B cell (primary cell): Measurements from ENCODE around the gene SLC30A3. TPM values are rescaled to one million over a fixed set of nuclear protein-coding genes. Genes with fewer than 3 reads are reported as not detected.

Experiments
- ATAC-seq: fragments of 200-7000 bp; cut with Tn5 transposase; one replicate; pipeline ENCODE4 v1.10.0; 2021; ENCODE audit warnings: low read depth, mild to moderate bottlenecking, moderate number of reproducible peaks, moderate library complexity
- CTCF ChIA-PET: fragments of 350-600 bp; sonication (Branson Sonifier 250); formaldehyde crosslinking; loops from one replicate; lab custom pipeline; 2021; ENCODE audit warnings: antibody characterized with exemption, inconsistent platforms; lab: Charles Lee
- POLR2A ChIA-PET: fragments of 350-600 bp; sonication (Branson Sonifier 250); formaldehyde crosslinking; loops from one replicate; lab custom pipeline; 2021; ENCODE audit warnings: antibody characterized with exemption; lab: Charles Lee
- DNase-seq: peaks from one replicate; pipeline ENCODE4 v3.0.0; 2013
- H2AFZ ChIP-seq: 2 replicates; pipeline ENCODE4 v1.6.1; 2012; ENCODE audit warnings: mild to moderate bottlenecking, low read depth, low read length; ENCODE audit not compliant: insufficient read depth, poor library complexity, severe bottlenecking
- H3K27ac ChIP-seq, 2 donors: 1 replicate in 1 of 2; 2 replicates in 1 of 2; pipeline ENCODE4 v1.5.1; 2012 to 2013; ENCODE audit warnings: low read length in 2 of 2, mild to moderate bottlenecking in 2 of 2, moderate library complexity in 1 of 2
- H3K27me3 ChIP-seq, 4 experiments: fragments of 200-600 bp in 1 of 4; sonication (generic) in 1 of 4; replicated peaks in 1 of 4; 1 replicate in 2 of 4; 2 replicates in 2 of 4; pipeline versions ENCODE4 v1.6.1 to v1.7.0; 2013 to 2016; ENCODE audit warnings: low read length in 3 of 4, mild to moderate bottlenecking in 2 of 4, mixed read lengths in 1 of 4, moderate library complexity in 1 of 4; ENCODE audit not compliant: insufficient read depth in 4 of 4, control insufficient read depth in 3 of 4; ENCODE audit errors: control extremely low read depth in 1 of 4
- H3K36me3 ChIP-seq, 2 experiments: replicated peaks in 1 of 2; 1 replicate in 1 of 2; 2 replicates in 1 of 2; pipeline versions ENCODE4 v1.6.1 to v1.7.1; 2013; ENCODE audit warnings: low read length in 1 of 2; ENCODE audit not compliant: insufficient read depth in 2 of 2, control insufficient read depth in 1 of 2; ENCODE audit errors: control extremely low read depth in 1 of 2, extremely low read depth in 1 of 2
- H3K4me1 ChIP-seq, 2 donors: fragments of 200-600 bp in 1 of 2; sonication (generic) in 1 of 2; 1 replicate in 1 of 2; 2 replicates in 1 of 2; pipeline versions ENCODE4 v1.5.1 to v1.6.1; 2013 to 2017; ENCODE audit warnings: low read length in 2 of 2; ENCODE audit not compliant: control insufficient read depth in 2 of 2, insufficient read depth in 2 of 2
- H3K4me2 ChIP-seq: replicated peaks from 2 replicates; pipeline ENCODE3; 2012; ENCODE audit warnings: mild to moderate bottlenecking, low read depth, low read length; ENCODE audit not compliant: poor library complexity, severe bottlenecking
- H3K4me3 ChIP-seq, 5 experiments: fragments of 200-600 bp in 1 of 5; sonication (generic) in 1 of 5; 1 replicate in 3 of 5; 2 replicates in 2 of 5; pipeline versions ENCODE4 v1.5.1 to v1.7.0; 2011 to 2016; ENCODE audit warnings: low read length in 4 of 5, mild to moderate bottlenecking in 4 of 5, low read depth in 2 of 5, control low read depth in 1 of 5, moderate library complexity in 1 of 5; ENCODE audit not compliant: insufficient read depth in 1 of 5; ENCODE audit errors: control extremely low read depth in 1 of 5, extremely low read depth in 1 of 5
- H3K79me2 ChIP-seq: fragments of 200-600 bp; sonication (generic); one replicate; pipeline ENCODE4 v1.6.0; 2016; ENCODE audit warnings: low read length; ENCODE audit not compliant: control insufficient read depth, insufficient read depth
- H3K9ac ChIP-seq: fragments of 200-600 bp; sonication (generic); 2 replicates; pipeline ENCODE4 v1.6.1; 2017; ENCODE audit warnings: mild to moderate bottlenecking, low read length, moderate library complexity
- H3K9me3 ChIP-seq, 3 donors: one replicate each; pipeline versions ENCODE4 v1.6.1 to v1.7.1; 2013; ENCODE audit warnings: low read length in 2 of 3; ENCODE audit not compliant: control insufficient read depth in 2 of 3, insufficient read depth in 1 of 3; ENCODE audit errors: control extremely low read depth in 1 of 3
- H4K20me1 ChIP-seq: 2 replicates; pipeline ENCODE4 v1.6.0; 2012; ENCODE audit warnings: mild to moderate bottlenecking, low read length; ENCODE audit not compliant: insufficient read depth, control insufficient read depth, poor library complexity, severe bottlenecking
- H3K27ac Mint-ChIP-seq: one replicate; pipeline ENCODE4 v1.8.0; 2021; ENCODE audit warnings: mixed read lengths
- H3K27me3 Mint-ChIP-seq: one replicate; pipeline ENCODE4 v1.8.0; 2021; ENCODE audit warnings: mixed read lengths
- H3K4me1 Mint-ChIP-seq: one replicate; pipeline ENCODE4 v1.8.0; 2021; ENCODE audit warnings: mixed read lengths
- H3K4me3 Mint-ChIP-seq: one replicate; pipeline ENCODE4 v1.8.0; 2021; ENCODE audit warnings: mixed read lengths
- H3K9me3 Mint-ChIP-seq: one replicate; pipeline ENCODE4 v1.8.0; 2022; ENCODE audit warnings: mixed read lengths; ENCODE audit not compliant: insufficient read depth
- CTCF ChIP-seq: fragments of 200-600 bp; IDR thresholded peaks from one replicate; pipeline ENCODE4 v1.8.0; 2022; ENCODE audit warnings: antibody characterized with exemption, mild to moderate bottlenecking
- EZH2 ChIP-seq: IDR thresholded peaks from 2 replicates; pipeline ENCODE4 v1.6.1; 2012; ENCODE audit warnings: borderline replicate concordance, low read depth, mild to moderate bottlenecking, moderate library complexity, low read length; ENCODE audit not compliant: insufficient read depth, poor library complexity, severe bottlenecking
- WGBS: methylation state at CpG from one replicate; pipeline ENCODE4 v1.1.5; 2013; ENCODE audit warnings: missing lambda C conversion rate; ENCODE audit not compliant: insufficient coverage; 5-methylcytosine and 5-hydroxymethylcytosine counted together
- intact Hi-C: fragments of 100-400 bp; cut with micrococcal nuclease; formaldehyde crosslinking; loops from one replicate; pipeline ENCODE4 v1.10.0; 2022
- polyA plus RNA-seq: library from polyadenylated mRNA; depleted of rRNA; stranded (reverse); fragments of >200 nt; gene quantifications from 2 replicates; pipeline ENCODE4 v1.2.3, GENCODE V29; 2012
- total RNA-seq, 2 donors: library from RNA; stranded (reverse); fragments of 120-200 nt in 1 of 2; gene quantifications; 1 replicate in 1 of 2; 2 replicates in 1 of 2; pipeline versions ENCODE4 v1.2.3 to v1.2.4, GENCODE V29; 2013 to 2022

SLC30A3 gene
- total and polyA plus RNA-seq, 2 donors (not counting 1 experiment from before 2014, with no cell fraction given) = 0.09 TPM; not detected in 1

GRCh38 chr2:27291865-27292264 is 29.0 kb upstream of the SLC30A3 start:
- 90% methylated on average over 6 of the region's 6 CpGs for WGBS
- H3K27ac Mint-ChIP-seq = no peak overlapping the region
- H3K27ac ChIP-seq = no peak overlapping the region
- peaks cover 5 to 10% of the 10 kb centered on the region in 2 donors for H3K4me1 ChIP-seq
- H3K79me2 ChIP-seq = no peaks in the 10 kb centered on the region
- H2AFZ ChIP-seq = no peak overlapping the region
- H3K9ac ChIP-seq = no peak overlapping the region
- no peaks in the 10 kb centered on the region for H3K36me3 ChIP-seq
- H3K4me3 Mint-ChIP-seq = no peak overlapping the region
- DNase-seq = no peak
- no peaks in the 10 kb centered on the region for H4K20me1 ChIP-seq
- ChIA-PET CTCF (interaction anchor here (0.8 to 5.4 kb wide), 5 partner anchors 10 to 333 kb away, joined by 3 to 47 read pairs (median 6); partner anchors contain the start of gene TRIM54), POLR2A (no interaction called here)
- TF ChIP-seq EZH2 (no peak), CTCF (no peak)
- no peaks in the 10 kb centered on the region for H3K9me3 Mint-ChIP-seq
- peaks cover 0 to 6% (median 0%) of the 10 kb centered on the region in 4 experiments for H3K27me3 ChIP-seq
- H3K9me3 ChIP-seq = no peaks in the 10 kb centered on the region
- H3K4me1 Mint-ChIP-seq = peaks cover 2% of the 10 kb centered on the region
- peaks cover 20% of the 10 kb centered on the region for H3K27me3 Mint-ChIP-seq
- no peak overlapping the region for H3K4me2 ChIP-seq
- no peak overlapping the region for H3K4me3 ChIP-seq
- intact Hi-C loops = no loop called here
- no peak for ATAC-seq

- H3K27me3 ChIP-seq = peaks cover 0 to 6% (median 0%) of the 10 kb centered on the region in 4 experiments
- DNase-seq = no peak
- H3K27me3 Mint-ChIP-seq = peaks cover 15% of the 10 kb centered on the region
- no peak overlapping the region for H3K4me3 ChIP-seq
- no peaks in the 10 kb centered on the region for H3K9me3 ChIP-seq
- H3K27ac Mint-ChIP-seq = no peak overlapping the region
- no peak overlapping the region for H3K27ac ChIP-seq
- H4K20me1 ChIP-seq = no peaks in the 10 kb centered on the region
- H2AFZ ChIP-seq = peak overlapping the region; percentile 16
- H3K36me3 ChIP-seq = no peaks in the 10 kb centered on the region
- TF ChIP-seq EZH2 (no peak), CTCF (no peak)
- no CpG with 5 or more reads among the region's 5 CpGs for WGBS
- ATAC-seq = no peak
- H3K79me2 ChIP-seq = no peaks in the 10 kb centered on the region
- CTCF ChIA-PET = interaction anchor here (1.8 to 5.4 kb wide), 2 partner anchors 10 to 13 kb away, joined by 11 to 47 read pairs; partner anchors contain the start of gene TRIM54
- peaks cover 2% of the 10 kb centered on the region for H3K4me1 Mint-ChIP-seq
- intact Hi-C loops = no loop called here
- H3K4me3 Mint-ChIP-seq = no peak overlapping the region
- H3K4me1 ChIP-seq = peaks cover 5 to 10% of the 10 kb centered on the region in 2 donors
- H3K9me3 Mint-ChIP-seq = no peaks in the 10 kb centered on the region
- no peak overlapping the region for H3K9ac ChIP-seq
- POLR2A ChIA-PET = no interaction called here
- H3K4me2 ChIP-seq = peak overlapping the region; percentile 8
Observed at GRCh38 chr2:27290549-27290948, 27.7 kb upstream of the SLC30A3 start.
